ENCODE data around the gene ESPN.
"Not testable (repeated sequence)": the region's sequence is repeated elsewhere in the genome, so short reads cannot be mapped to it uniquely, and the experiment has no call there.

The ESPN gene

DNA sequence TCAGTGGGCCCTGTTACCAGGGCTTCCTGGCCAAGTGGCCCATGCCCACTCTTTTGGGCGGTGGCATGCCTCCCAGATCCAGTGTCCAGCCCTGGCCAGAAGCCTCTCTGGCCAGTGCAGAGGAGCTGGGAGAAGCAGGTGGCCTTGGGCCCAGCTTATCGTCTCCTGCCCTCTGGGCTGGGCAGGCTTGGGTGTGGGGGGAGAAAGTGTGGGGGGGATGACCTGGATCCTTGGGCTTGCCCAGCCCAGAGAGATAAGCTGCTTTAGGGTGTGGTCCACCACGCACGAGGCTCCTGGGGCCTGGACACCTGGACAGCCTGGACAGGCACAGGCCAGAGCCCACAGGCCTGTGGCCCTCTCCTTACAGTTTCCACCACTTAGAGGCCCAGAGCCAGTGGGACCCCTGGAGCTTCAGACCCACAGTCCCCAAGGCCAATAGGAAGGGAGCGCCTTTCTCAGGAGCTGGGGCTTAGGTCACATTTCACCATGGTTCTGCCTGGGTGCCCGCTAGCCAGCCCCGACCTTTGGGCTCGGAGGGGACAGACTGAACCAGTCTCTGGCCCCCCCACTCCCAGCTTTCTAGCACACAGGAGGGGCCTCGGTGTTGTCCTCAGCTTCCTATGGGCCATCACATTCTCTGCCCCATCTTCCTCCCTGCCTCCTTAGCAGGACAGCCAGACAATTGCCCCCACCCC, 1.8 kb downstream of the ESPN start:
- DNase-seq: no peak
- in situ Hi-C loops (cut with MboI; ENCODE audit: low pct_unique_long_range_greater_than_20kb, low sequenced_read_pairs): no loop called here

DNA sequence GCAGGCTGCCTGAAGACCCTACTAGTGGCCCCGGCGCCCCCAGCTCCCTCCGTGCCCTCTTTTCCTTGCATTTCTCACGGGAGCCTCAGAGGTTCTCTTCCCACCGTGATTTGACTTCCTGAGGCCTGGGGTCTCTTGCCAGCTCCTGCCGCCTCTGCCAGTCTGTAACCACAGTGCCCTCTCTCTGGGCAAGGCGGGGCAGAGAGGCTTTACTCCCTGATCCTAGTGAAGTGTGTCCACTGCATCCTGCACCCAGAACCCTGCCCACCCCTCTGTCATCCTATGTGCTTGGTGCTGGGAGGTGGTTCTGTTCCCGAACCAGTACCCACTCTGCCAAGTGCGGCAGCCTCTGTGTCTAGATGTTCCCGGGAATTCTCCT, 2.4 kb downstream of the ESPN start:
- in situ Hi-C loops (cut with MboI; ENCODE audit: low pct_unique_long_range_greater_than_20kb, low sequenced_read_pairs): no loop called here

DNA sequence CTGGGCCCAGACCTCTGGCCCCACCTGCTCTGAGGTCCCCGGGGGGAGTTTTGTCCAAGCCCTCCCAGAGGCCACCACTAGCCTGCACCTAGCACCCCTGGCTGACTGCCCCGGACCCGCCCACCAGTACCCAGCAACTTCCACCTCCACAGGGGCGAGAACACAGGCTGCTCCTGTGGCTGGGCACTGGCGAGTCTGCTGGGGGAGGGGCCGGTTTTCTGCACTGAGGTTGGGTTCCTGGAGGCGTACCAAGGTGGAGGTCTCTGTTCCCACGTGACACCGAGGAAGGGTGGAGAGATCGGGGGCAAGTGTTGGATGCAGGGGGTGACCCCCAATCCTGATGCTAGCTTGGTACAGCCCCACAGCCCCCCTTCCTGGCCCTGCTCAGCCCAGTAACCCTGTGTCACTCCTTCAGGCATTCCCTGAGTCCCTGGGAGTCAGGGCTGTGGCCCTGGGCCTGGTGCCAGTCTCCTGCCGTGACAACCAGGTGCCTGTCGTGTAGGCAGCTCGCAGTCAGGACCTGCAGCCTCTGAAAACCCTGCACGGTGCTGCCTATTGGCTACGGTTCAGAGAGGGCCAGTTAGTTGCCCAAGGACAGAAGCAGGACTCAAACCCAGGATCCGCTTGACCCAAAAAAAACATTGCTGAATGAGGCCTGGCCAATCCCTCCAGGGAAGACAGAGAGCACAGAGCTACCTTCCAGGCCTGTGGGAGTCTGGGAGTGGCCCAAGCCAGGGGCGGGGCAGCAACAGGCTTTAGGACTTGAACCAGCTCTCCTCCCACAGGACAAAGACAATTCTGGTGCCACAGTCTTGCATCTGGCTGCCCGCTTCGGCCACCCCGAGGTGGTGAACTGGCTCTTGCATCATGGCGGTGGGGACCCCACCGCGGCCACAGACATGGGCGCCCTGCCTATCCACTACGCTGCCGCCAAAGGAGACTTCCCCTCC, 3.1 kb downstream of the ESPN start:
- in situ Hi-C loops (cut with MboI; ENCODE audit: low pct_unique_long_range_greater_than_20kb, low sequenced_read_pairs): no loop called here
- no peak for DNase-seq

More for the DNA sequence above, 2.4 kb downstream of the ESPN start:
- no peak for DNase-seq

DNA sequence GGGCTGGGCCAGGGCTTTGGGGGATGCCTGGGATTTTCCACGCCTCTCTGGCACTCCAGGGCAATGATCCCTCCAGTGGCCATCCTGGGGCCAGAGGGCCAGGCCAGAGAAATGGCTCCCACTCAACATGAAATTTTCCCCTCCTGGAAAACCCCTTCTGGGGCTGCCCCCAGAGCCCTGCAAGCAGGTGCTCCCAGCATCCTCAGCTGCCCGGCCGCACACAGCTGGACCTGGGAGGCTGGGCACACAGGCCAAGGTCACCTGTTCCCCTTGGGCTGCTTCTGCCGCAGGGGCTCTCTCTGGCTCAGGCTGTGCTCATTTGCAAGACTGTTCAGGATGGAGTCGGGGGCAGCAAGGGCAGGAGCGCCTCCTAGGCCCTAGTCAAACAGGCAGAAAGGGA, 3.9 kb downstream of the ESPN start:
- in situ Hi-C loops (cut with MboI; ENCODE audit: low pct_unique_long_range_greater_than_20kb, low sequenced_read_pairs); DNase-seq: not testable (repeated sequence)

DNA sequence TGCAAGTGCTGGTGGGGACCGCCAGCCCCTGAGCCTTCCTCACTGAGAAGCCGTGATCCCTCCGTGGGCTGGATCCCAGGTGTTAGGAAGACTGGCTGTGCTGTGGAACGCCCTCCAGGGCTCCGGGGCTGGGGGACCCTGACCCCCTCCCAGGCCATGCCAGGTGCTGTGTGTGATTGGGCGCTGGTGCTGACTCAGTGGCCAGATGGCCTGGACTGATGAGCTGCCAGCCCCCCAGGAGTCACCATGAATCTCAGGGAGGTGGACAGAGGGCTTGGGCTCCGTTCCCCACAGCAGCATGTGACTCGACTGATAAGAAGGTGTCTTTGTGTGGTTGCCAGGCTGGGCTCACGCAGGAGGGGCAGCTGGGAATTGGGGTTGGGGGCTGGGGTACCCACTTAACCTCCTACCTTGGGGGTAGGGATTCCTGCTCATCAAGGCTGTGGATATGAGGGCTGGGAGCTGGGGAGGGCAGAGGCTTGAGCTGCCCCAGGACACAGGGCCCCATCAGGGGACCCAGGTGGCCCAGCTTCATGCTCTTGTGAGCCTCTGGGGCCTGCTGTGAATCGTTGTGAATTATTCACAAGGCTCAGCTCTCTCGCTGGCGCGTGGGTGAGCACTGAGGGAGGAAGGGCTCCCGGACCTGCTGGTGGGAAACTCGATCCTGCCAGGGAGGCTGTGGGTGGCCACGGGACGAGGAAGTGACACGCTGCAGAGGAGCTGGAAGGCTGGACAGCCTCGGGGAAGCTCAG, 5.3 kb downstream of the ESPN start:
- DNase-seq; in situ Hi-C loops (cut with MboI; ENCODE audit: low pct_unique_long_range_greater_than_20kb, low sequenced_read_pairs): not testable (repeated sequence)

DNA sequence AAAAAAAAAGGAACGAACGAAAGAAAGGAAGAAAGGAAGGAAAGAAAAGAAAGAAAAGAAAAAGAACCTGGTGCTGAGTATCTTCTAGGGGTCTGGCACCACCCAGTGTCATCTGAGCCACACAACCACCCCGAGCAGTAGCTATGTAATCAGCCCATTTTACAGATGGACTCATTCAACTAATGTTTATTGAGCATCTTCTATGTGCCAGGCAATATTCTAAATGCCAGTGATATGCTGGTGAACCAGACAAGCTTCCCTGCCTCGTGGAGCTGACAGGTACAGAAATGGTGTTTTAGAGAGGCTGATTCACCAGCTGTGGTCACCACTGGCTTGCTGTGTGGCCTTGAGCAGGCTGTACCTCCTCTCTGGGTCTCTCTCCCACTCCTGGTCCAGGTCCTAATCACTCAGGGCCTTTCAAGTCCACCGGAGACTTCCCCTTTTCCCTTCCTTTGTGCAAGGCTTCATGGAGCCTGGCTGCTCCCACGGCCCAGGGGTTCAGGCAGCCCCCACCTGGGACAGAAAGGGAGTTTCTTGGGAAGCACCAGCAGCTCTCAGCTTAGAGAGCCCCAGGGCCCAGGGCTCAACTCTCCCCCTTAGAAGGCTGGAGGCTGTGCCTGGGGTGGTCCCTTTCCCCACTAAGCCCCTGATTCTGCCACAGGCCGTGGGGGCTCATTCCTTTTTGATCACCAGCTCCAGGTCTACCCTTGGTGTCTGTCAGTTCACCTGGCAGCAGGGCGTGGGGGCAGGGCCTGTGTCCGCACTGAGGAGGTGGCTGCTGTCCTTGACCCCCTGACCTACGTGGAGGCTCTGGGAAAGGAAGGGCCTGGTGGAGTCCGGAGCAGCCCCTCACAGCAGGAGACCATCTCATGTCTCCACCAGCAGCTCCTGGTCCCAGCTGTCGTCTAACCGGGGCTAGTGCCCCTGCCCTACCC, 7.3 kb downstream of the ESPN start:
- in situ Hi-C loops (cut with MboI; ENCODE audit: low pct_unique_long_range_greater_than_20kb, low sequenced_read_pairs); DNase-seq: not testable (repeated sequence)

DNA sequence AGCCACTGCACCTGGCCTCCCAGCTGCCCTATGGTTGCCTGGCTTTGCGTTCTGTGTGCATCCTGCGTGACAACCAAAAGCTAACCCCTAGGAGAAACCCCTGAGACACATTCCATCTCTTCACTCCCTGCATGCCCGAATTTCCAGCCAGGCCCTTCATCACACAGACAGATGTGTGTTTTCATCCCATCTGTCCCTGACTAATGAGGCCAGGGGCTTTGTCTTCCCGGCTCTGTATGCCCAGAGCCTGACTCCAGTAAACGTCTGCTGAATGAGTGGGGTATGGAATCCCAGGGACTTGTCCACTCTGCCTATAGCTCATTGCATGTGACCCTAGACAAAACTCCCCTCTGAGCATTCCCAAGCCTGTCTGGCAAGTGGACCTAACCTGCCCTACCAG, 9.6 kb downstream of the ESPN start:
- in situ Hi-C loops (cut with MboI; ENCODE audit: low pct_unique_long_range_greater_than_20kb, low sequenced_read_pairs): no loop called here
- DNase-seq: no peak

DNA sequence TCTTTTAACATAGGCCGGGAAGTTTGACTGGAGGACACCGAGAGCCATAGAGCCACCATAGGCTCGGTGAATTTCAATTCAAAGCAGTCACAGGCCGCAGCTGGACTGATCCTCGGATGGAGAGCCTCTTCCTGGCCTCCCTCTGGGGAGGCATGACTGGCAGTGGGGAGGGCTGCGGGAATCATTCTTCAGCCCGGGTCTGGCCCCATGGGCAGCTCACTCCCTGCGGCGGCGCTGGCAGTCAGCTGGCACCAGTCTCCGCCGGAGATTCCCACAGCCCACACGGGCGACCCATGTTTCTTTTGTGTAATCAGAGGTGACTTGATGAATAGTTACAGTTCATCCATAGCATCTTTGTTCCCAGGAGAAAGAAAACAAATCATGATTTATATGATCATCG, 10.6 kb downstream of the ESPN start:
- in situ Hi-C loops (cut with MboI; ENCODE audit: low pct_unique_long_range_greater_than_20kb, low sequenced_read_pairs): no loop called here
- DNase-seq: no peak

DNA sequence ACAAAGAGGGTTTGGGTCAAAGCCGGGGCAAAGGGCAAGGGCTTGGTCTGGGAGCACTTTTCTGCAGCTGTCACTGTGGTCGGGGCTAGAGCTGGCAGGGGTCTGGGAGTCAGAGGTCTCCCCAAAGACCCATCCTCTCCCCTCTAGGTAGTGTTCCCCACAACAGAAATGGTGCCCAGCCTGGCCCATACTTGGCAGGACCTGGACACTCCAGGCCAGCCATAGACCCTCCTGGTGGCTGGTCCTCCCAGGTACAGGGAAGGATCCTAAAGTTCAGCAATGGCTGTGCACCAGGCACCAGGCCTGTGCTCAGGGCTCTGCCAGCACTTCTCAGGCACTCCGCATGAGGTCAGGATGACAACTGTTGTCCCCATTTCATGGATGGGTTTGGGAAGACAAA, 11.0 kb downstream of the ESPN start:
- DNase-seq: no peak
- in situ Hi-C loops (cut with MboI; ENCODE audit: low pct_unique_long_range_greater_than_20kb, low sequenced_read_pairs): no loop called here

DNA sequence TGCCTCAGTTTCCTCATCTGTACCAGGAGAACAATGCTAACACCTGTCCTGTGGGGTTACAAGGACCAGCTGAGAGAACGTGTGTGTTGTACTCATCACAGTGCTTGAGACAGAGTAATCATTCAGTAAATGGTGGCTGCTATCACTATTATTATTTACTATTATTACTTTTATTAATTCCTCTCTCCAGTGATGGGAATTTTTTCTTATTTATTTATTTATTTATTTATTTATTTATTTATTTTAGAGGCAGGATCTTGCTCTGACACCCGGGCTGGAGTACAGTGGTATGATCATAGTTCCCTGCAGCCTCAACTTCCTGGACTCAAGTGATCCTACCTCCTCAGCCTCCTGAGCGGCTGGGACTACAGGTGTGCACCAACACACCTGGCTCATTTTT, 11.7 kb downstream of the ESPN start:
- in situ Hi-C loops (cut with MboI; ENCODE audit: low pct_unique_long_range_greater_than_20kb, low sequenced_read_pairs); DNase-seq: not testable (repeated sequence)

DNA sequence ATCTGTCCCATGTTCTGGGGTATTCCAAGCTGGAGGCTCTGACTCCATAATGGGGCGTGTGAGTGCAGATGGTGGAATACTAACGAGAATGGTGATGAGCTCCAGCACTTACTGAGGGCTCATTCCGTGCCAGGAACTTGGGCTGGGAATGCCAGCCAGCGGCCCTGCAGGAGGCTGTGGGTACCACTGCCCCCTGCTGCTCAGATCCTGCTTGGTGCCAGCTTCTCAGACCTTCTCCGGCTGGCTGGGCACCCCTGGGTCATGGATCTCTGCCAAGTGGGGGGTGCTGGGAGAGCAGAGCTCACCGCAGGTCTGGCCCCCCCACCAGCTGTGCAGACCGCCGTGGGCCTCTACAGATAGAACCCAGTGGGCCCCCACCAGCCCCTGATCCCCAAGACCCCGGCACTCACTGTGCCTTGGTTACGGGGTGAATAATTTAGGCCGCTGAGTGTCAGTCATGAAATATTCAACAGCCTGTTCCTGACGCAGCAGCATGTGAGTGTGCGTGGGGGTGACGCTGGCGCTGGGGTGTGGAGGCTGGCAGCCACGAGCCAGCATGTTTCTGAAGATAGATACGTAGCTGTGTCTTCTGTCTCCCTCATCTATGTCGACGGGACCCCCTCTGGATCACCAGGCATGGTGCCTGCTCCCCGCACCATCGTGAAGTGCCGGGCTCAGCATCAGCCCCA, 12.6 kb downstream of the ESPN start:
- in situ Hi-C loops (cut with MboI; ENCODE audit: low pct_unique_long_range_greater_than_20kb, low sequenced_read_pairs); DNase-seq: not testable (repeated sequence)

DNA sequence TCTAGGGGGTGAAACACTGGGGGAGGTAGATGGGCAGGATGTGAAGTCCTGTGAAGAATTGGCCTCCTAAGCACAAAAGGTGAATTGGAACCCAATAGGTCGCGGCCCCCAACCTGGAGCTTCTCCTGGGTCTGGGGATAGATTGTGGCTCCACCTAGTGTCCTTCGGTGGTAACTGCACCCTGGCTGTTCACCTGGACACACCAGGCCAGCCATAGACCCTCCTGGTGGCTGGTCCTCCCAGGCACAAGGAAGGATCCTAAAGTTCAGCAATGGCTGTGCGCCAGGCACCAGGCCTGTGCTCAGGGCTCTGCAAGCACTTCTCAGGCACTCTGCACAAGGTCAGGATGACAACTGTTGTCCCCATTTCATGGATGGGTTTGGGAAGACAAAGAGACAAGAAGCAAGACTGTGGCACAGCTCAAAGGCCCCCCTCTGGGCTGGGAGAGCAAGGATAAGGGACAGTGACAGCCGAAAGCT, 13.5 kb downstream of the ESPN start:
- in situ Hi-C loops (cut with MboI; ENCODE audit: low pct_unique_long_range_greater_than_20kb, low sequenced_read_pairs): no loop called here
- DNase-seq: peak; percentile 81

DNA sequence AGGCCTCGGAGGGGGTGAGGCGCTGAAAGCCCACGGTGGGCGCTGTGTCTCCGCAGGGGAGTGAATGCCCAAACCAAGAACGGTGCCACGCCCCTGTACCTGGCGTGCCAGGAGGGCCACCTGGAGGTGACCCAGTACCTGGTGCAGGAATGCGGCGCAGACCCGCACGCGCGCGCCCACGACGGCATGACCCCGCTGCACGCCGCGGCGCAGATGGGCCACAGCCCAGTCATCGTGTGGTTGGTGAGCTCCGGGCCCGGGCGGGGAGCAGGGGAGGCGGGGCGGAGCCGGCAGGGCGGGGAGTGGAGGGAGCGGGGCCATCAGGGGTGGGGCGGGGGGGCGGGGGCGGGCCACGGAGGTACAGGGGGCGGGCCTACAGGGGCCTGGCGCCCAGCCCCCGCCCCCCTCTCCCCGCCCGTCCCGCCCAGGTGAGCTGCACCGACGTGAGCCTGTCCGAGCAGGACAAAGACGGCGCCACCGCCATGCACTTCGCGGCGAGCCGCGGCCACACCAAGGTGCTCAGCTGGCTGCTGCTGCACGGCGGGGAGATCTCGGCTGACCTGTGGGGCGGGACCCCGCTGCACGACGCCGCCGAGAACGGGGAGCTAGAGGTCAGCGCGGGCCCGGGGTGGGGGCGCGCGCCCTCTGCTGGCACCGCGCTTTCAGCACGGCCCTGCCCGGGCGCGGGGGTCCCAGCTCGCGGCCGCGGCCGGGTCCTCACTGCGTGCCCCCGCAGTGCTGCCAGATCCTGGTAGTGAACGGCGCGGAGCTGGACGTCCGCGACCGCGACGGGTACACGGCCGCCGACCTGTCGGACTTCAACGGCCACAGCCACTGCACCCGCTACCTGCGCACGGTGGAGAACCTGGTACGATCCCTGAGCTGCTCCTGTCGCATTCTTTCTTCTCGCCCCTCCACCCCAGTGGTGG, 15.9 kb downstream of the ESPN start:
- DNase-seq: peak; percentile 49
- in situ Hi-C loops (cut with MboI; ENCODE audit: low pct_unique_long_range_greater_than_20kb, low sequenced_read_pairs): no loop called here

DNA sequence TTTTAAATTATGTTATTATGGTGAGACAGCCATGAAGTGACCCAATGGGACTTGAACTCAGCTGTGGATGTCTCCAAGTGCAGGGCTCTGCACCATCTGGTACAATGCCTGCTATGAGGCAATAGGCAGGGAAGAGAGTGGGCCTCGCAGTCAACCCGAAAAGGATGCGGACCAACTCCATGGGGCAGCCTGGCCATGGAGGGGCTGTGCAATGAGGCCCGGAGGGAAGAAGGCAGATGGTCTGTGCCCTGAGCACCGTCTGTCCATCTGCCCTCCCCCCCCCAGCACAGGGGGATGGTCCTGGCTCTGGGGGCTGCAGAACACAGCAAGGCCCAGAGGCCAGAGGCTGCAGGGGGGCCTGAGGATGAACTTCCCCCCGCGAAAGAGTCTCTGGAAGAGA, 17.0 kb downstream of the ESPN start:
- in situ Hi-C loops (cut with MboI; ENCODE audit: low pct_unique_long_range_greater_than_20kb, low sequenced_read_pairs): no loop called here

DNA sequence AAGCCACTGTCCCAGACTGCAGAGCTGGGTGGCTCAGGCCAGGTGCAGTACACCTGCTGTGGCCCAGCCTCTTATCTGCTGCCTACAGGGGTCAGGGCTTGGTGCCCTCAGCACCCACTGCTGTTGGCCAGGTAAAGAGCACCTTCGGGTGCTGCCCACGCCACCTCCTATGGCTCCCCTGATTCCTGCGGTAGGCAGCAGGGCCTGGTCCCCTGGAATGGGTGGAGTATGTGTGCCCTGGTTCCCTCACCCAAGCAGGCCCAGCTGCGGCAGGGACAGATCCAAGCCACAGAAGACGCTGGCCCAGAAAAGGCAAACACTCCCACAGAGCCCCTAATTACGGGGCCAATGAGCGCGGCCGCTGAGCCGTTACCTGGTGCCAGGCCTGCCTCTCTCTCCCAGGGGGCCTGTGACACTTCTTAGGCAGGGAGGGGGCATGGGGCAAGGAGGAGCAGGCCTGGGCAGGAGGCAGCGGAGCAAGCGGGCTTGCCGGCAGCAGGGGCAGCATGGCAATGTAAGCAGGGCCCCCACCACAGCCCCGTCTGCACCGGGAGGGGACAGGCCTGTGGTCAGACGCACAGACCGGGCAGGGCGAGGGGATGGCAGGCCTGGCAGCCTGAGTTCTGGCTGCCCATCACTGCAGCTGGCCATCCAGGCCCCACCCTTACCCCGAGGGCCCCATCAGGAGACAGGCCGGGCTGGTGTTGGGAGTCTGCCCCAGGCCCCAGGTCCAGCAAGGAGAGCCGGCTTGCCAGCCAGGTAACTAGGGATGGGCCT, 19.0 kb downstream of the ESPN start:
- no peak for DNase-seq
- in situ Hi-C loops (cut with MboI; ENCODE audit: low pct_unique_long_range_greater_than_20kb, low sequenced_read_pairs): no loop called here

More for the DNA sequence above, 17.0 kb downstream of the ESPN start:
- no peak for DNase-seq

DNA sequence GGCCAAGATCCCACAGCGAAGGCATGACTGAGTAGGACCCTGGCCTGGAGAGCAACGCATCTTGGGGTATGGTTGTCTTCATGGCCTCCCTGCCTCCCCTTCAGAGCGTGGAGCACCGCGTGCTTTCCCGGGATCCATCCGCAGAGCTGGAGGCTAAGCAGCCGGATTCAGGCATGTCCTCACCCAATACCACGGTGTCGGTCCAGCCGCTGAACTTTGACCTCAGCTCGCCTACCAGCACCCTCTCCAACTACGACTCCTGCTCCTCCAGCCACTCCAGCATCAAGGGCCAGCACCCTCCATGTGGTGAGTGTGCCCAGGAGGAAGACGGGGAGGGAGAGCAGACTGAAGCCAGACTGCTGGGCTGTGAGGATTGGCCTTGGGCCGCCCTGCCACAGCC, 19.8 kb downstream of the ESPN start:
- in situ Hi-C loops (cut with MboI; ENCODE audit: low pct_unique_long_range_greater_than_20kb, low sequenced_read_pairs): no loop called here
- no peak for DNase-seq
